K562 (cell line): ENCODE measurements around the gene MINDY3. TPM values are rescaled to one million over a fixed set of nuclear protein-coding genes. Genes with fewer than 3 reads are reported as not detected.

ENCODE experiments used
- ARID1B ChIP-seq: fragments of 450-650 bp; IDR thresholded peaks from 2 replicates; pipeline ENCODE4 v1.6.1; 2016; ENCODE audit warnings: antibody characterized with exemption, mild to moderate bottlenecking, inconsistent platforms
- CHD4 ChIP-seq: fragments of 200-600 bp; sonication (generic); IDR thresholded peaks from 3 replicates; pipeline ENCODE4 v1.6.1; 2012; ENCODE audit warnings: low read depth, mild to moderate bottlenecking, mixed read lengths, low read length, inconsistent platforms; ENCODE audit not compliant: insufficient read depth, insufficient replicate concordance, poor library complexity, severe bottlenecking
- ELF4 ChIP-seq: fragments of 450-650 bp; formaldehyde crosslinking; IDR thresholded peaks from 2 replicates; pipeline ENCODE4 v1.4.0; 2022; ENCODE audit warnings: missing genetic modification characterization
- ETV6 ChIP-seq, 3 experiments: fragments of 150-350 bp in 1 of 3; sonication (generic) in 1 of 3; formaldehyde crosslinking in 1 of 3; IDR thresholded peaks; 2 replicates each; pipeline versions ENCODE4 v1.6.1 to v1.8.0; 2014 to 2022; ENCODE audit warnings: borderline replicate concordance in 2 of 3, low read depth in 2 of 3, antibody characterized with exemption in 1 of 3, low read length in 1 of 3, mild to moderate bottlenecking in 1 of 3, missing genetic modification reagents in 1 of 3
- GABPA ChIP-seq: fragments of 200-800 bp; sonication (Bioruptor generic); conservative IDR thresholded peaks from 2 replicates; pipeline ENCODE4 v1.6.1; 2016; ENCODE audit warnings: low read depth, missing genetic modification characterization, missing compliant biosample characterization
- KDM4B ChIP-seq, 2 experiments: fragments of 450-650 bp in 1 of 2; sonication (generic) in 1 of 2; IDR thresholded peaks; 2 replicates each; pipeline ENCODE4 v1.6.1; 2016 to 2017; ENCODE audit warnings: borderline replicate concordance in 2 of 2, antibody characterized with exemption in 1 of 2, low read depth in 1 of 2, mild to moderate bottlenecking in 1 of 2
- NELFE ChIP-seq: IDR thresholded peaks from 2 replicates; pipeline ENCODE4 v1.6.1; 2011; ENCODE audit warnings: mild to moderate bottlenecking; ENCODE audit not compliant: insufficient read depth, insufficient read length
- PREB ChIP-seq: sonication (generic); formaldehyde crosslinking; IDR thresholded peaks from 2 replicates; pipeline ENCODE4 v1.8.1; 2023; ENCODE audit warnings: mild to moderate bottlenecking, missing genetic modification reagents
- TFAP4 ChIP-seq: sonication (generic); formaldehyde crosslinking; IDR thresholded peaks from 2 replicates; pipeline ENCODE4 v1.8.0; 2022; ENCODE audit warnings: missing genetic modification reagents, mild to moderate bottlenecking, moderate library complexity, borderline replicate concordance
- YY1 ChIP-seq, 3 experiments: IDR thresholded peaks; 2 replicates each; pipeline ENCODE4 v1.6.1; 2011; ENCODE audit warnings: low read length in 2 of 3, mild to moderate bottlenecking in 2 of 3, moderate library complexity in 2 of 3, borderline replicate concordance in 1 of 3, control low read depth in 1 of 3, low read depth in 1 of 3; ENCODE audit not compliant: insufficient read depth in 3 of 3, insufficient replicate concordance in 2 of 3, control insufficient read depth in 1 of 3, insufficient read length in 1 of 3; ENCODE audit errors: extremely low read depth in 1 of 3
- ZFX ChIP-seq: sonication (generic); formaldehyde crosslinking; IDR thresholded peaks from 2 replicates; pipeline ENCODE4 v1.8.0; 2022; ENCODE audit warnings: mild to moderate bottlenecking, missing genetic modification reagents, moderate library complexity
- ZNF57 ChIP-seq: fragments of 450-650 bp; formaldehyde crosslinking; IDR thresholded peaks from 2 replicates; pipeline ENCODE4 v1.4.0; 2020; ENCODE audit warnings: mild to moderate bottlenecking, moderate library complexity
- ZNF584 ChIP-seq: fragments of 200-800 bp; sonication (Bioruptor generic); IDR thresholded peaks from 2 replicates; pipeline ENCODE4 v1.6.1; 2016; ENCODE audit warnings: low read depth, mild to moderate bottlenecking, missing genetic modification characterization, missing compliant biosample characterization
- ZNF699 ChIP-seq: fragments of 250-450 bp; sonication (Bioruptor Pico); IDR thresholded peaks from 2 replicates; pipeline ENCODE4 v1.8.0; 2021; ENCODE audit warnings: mild to moderate bottlenecking, moderate library complexity; ENCODE audit not compliant: insufficient replicate concordance
- polyA plus RNA-seq, 8 experiments: library from polyadenylated mRNA; depleted of rRNA in 4 of 8; stranded (reverse) in 5 of 8; unstranded in 3 of 8; fragments of >200 nt; fragmentation: Nextera tagmentation in 2 of 8; fragmentation: Illumina TruSeq in 1 of 8; extraction: Ambion mirVana in 2 of 8; extraction: Trizol in 1 of 8; gene quantifications; 2 replicates each; pipeline versions ENCODE4 v1.2.1 to v1.2.3, GENCODE V29; 2011 to 2014; ENCODE audit warnings: inconsistent platforms in 1 of 8, missing spikeins in 1 of 8
- total RNA-seq, 7 experiments: library from RNA; depleted of rRNA in 6 of 7; stranded (reverse); fragments of >200 nt in 6 of 7; fragmentation: Illumina TruSeq in 2 of 7; extraction: Trizol in 2 of 7; gene quantifications; 2 replicates each; pipeline versions ENCODE4 v1.2.1 to v1.2.3, GENCODE V29; 2011 to 2021; ENCODE audit warnings: low replicate concordance in 1 of 7
- TF ChIP-seq, protein P1 (sequence below): sonication (generic); formaldehyde crosslinking; IDR thresholded peaks from 2 replicates; pipeline ENCODE4 v1.8.0; 2022; ENCODE audit warnings: mild to moderate bottlenecking, missing genetic modification reagents

Gene MINDY3
- total and polyA plus RNA-seq, 9 of the 15 experiments (the other 6 are each of a cell fraction or from before 2014, with no cell fraction given) = 14.0 to 35.9 (median 23.6) TPM

GRCh38 chr10:15859906-15860691 lies at the start of gene MINDY3 (continued):
- peak in 1 of 2 experiments; percentile 73; a peak in 1 of 4 replicates for TF ChIP-seq KDM4B (IDR thresholded peaks at IDR 0.05; ENCODE audit: borderline replicate concordance in 2 of 2, low read depth in 1 of 2)
- TF ChIP-seq ELF4 (CRISPR knock-in tag) = 0 out of 2 replicates have a peak, but pooled peaks have one; percentile 34
- no peak for TF ChIP-seq NELFE
- TF ChIP-seq PREB = 0 out of 2 replicates have a peak, but pooled peaks have one; percentile 41
- no peak for TF ChIP-seq ZNF699 (CRISPR knock-in tag)
- peak; percentile 50; the same call in 1 of the 2 replicates for TF ChIP-seq ZFX
- TF ChIP-seq ARID1B = 0 out of 2 replicates have a peak, but pooled peaks have one; percentile 12
- TF ChIP-seq, protein P1, sequence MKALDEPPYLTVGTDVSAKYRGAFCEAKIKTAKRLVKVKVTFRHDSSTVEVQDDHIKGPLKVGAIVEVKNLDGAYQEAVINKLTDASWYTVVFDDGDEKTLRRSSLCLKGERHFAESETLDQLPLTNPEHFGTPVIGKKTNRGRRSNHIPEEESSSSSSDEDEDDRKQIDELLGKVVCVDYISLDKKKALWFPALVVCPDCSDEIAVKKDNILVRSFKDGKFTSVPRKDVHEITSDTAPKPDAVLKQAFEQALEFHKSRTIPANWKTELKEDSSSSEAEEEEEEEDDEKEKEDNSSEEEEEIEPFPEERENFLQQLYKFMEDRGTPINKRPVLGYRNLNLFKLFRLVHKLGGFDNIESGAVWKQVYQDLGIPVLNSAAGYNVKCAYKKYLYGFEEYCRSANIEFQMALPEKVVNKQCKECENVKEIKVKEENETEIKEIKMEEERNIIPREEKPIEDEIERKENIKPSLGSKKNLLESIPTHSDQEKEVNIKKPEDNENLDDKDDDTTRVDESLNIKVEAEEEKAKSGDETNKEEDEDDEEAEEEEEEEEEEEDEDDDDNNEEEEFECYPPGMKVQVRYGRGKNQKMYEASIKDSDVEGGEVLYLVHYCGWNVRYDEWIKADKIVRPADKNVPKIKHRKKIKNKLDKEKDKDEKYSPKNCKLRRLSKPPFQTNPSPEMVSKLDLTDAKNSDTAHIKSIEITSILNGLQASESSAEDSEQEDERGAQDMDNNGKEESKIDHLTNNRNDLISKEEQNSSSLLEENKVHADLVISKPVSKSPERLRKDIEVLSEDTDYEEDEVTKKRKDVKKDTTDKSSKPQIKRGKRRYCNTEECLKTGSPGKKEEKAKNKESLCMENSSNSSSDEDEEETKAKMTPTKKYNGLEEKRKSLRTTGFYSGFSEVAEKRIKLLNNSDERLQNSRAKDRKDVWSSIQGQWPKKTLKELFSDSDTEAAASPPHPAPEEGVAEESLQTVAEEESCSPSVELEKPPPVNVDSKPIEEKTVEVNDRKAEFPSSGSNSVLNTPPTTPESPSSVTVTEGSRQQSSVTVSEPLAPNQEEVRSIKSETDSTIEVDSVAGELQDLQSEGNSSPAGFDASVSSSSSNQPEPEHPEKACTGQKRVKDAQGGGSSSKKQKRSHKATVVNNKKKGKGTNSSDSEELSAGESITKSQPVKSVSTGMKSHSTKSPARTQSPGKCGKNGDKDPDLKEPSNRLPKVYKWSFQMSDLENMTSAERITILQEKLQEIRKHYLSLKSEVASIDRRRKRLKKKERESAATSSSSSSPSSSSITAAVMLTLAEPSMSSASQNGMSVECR (CRISPR knock-in tag) = 0 out of 2 replicates have a peak, but pooled peaks have one; percentile 26
- no peak for TF ChIP-seq ZNF584 (CRISPR knock-in tag)
- TF ChIP-seq ETV6 (IDR thresholded peaks at IDR 0.05; ENCODE audit: borderline replicate concordance in 1 of 2, low read depth in 2 of 2, low read length in 1 of 2) = peak; percentile 97 to 98
- no peak for TF ChIP-seq ETV6 (CRISPR knock-in tag; IDR thresholded peaks at IDR 0.05; ENCODE audit: borderline replicate concordance)
- TF ChIP-seq YY1 (IDR thresholded peaks at IDR 0.05; ENCODE audit: borderline replicate concordance in 1 of 3, control insufficient read depth in 1 of 3, extremely low read depth in 1 of 3, insufficient read depth in 3 of 3, insufficient read length in 1 of 3, insufficient replicate concordance in 2 of 3, low read depth in 1 of 3, low read length in 2 of 3) = peak in 1 of 3 experiments; percentile 21
- TF ChIP-seq ZNF57 (CRISPR knock-in tag) = no peak
- TF ChIP-seq CHD4 = peak; percentile 72
- TF ChIP-seq GABPA (tag) = peak; percentile 98
- TF ChIP-seq TFAP4 (CRISPR knock-in tag) = 0 out of 2 replicates have a peak, but pooled peaks have one; percentile 59
